Neuronal stem cell (in vitro differentiated cells): ENCODE data around the gene SMPD3.
A peak's percentile ranks its signal among the peaks of the same experiment; 100 is the strongest.

Experiments used
- DNase-seq: peaks from one replicate; pipeline ENCODE4 v3.0.0-alpha.2; 2013; ENCODE audit warnings: low spot score
- H2AFZ ChIP-seq: one replicate; pipeline ENCODE4 v1.6.1; 2013; ENCODE audit warnings: mild to moderate bottlenecking, low read length, inconsistent platforms
- H2AK5ac ChIP-seq: 2 replicates; pipeline ENCODE4 v1.6.1; 2013; ENCODE audit warnings: low read depth, mild to moderate bottlenecking, inconsistent platforms, low read length, moderate library complexity, mixed read lengths
- H2BK120ac ChIP-seq: 2 replicates; pipeline ENCODE4 v1.6.1; 2013; ENCODE audit warnings: low read depth, mild to moderate bottlenecking, inconsistent platforms, low read length, moderate library complexity, mixed read lengths
- H2BK12ac ChIP-seq: one replicate; pipeline ENCODE4 v1.6.1; 2013; ENCODE audit warnings: low read length, inconsistent platforms
- H2BK15ac ChIP-seq: 2 replicates; pipeline ENCODE4 v1.6.1; 2013; ENCODE audit warnings: mild to moderate bottlenecking, low read length, inconsistent platforms, mixed read lengths
- H2BK5ac ChIP-seq: one replicate; pipeline ENCODE4 v1.6.1; 2013; ENCODE audit warnings: inconsistent platforms, mild to moderate bottlenecking, low read length, moderate library complexity
- H3K14ac ChIP-seq: one replicate; pipeline ENCODE4 v1.6.1; 2013; ENCODE audit warnings: low read length, inconsistent platforms
- H3K18ac ChIP-seq: 2 replicates; pipeline ENCODE4 v1.6.1; 2013; ENCODE audit warnings: low read length, inconsistent platforms
- H3K23ac ChIP-seq: 2 replicates; pipeline ENCODE4 v1.6.1; 2013; ENCODE audit warnings: low read depth, mild to moderate bottlenecking, mixed read lengths, low read length, inconsistent platforms; ENCODE audit not compliant: poor library complexity
- H3K27ac ChIP-seq: replicated peaks from 3 replicates; pipeline ENCODE4 v1.5.1; 2013; ENCODE audit warnings: low read length, inconsistent platforms
- H3K27me3 ChIP-seq, 3 experiments: 2 replicates each; pipeline ENCODE4 v1.6.1; 2013; ENCODE audit warnings: low read length in 3 of 3, mild to moderate bottlenecking in 2 of 3, inconsistent platforms in 1 of 3, low read depth in 1 of 3, mixed read lengths in 1 of 3, moderate library complexity in 1 of 3; ENCODE audit not compliant: control insufficient read depth in 3 of 3, insufficient read depth in 3 of 3
- H3K36me3 ChIP-seq, 2 donors: replicated peaks in 1 of 2; 2 replicates each; pipeline ENCODE4 v1.6.1; 2013; ENCODE audit warnings: low read length in 2 of 2; ENCODE audit not compliant: control insufficient read depth in 2 of 2, insufficient read depth in 2 of 2
- H3K4ac ChIP-seq: 2 replicates; pipeline ENCODE4 v1.6.1; 2013; ENCODE audit warnings: inconsistent platforms, mild to moderate bottlenecking, low read length, moderate library complexity
- H3K4me1 ChIP-seq, 2 donors: 1 replicate in 1 of 2; 2 replicates in 1 of 2; pipeline ENCODE4 v1.6.1; 2013; ENCODE audit warnings: low read length in 2 of 2, low read depth in 1 of 2; ENCODE audit not compliant: control insufficient read depth in 2 of 2, insufficient read depth in 1 of 2
- H3K4me2 ChIP-seq: one replicate; pipeline ENCODE4 v1.6.1; 2013; ENCODE audit warnings: mild to moderate bottlenecking, low read length, inconsistent platforms; ENCODE audit not compliant: insufficient read depth, poor library complexity, severe bottlenecking
- H3K4me3 ChIP-seq, 2 donors: 2 replicates each; pipeline ENCODE4 v1.5.1; 2013; ENCODE audit warnings: low read length in 2 of 2, mild to moderate bottlenecking in 2 of 2, inconsistent platforms in 1 of 2, moderate library complexity in 1 of 2
- H3K79me1 ChIP-seq: one replicate; pipeline ENCODE4 v1.6.1; 2013; ENCODE audit warnings: low read depth, mild to moderate bottlenecking, inconsistent platforms, low read length, moderate library complexity
- H3K9ac ChIP-seq: one replicate; pipeline ENCODE4 v1.6.1; 2013; ENCODE audit warnings: mild to moderate bottlenecking, low read depth, low read length, inconsistent platforms; ENCODE audit not compliant: poor library complexity
- H3K9me3 ChIP-seq, 2 donors: replicated peaks in 1 of 2; 2 replicates each; pipeline versions ENCODE3 to v1.6.1; 2013; ENCODE audit warnings: low read length in 2 of 2, mild to moderate bottlenecking in 2 of 2, inconsistent platforms in 1 of 2, low read depth in 1 of 2, mixed read lengths in 1 of 2, moderate library complexity in 1 of 2; ENCODE audit not compliant: control insufficient read depth in 2 of 2, insufficient read depth in 1 of 2
- H4K8ac ChIP-seq: one replicate; pipeline ENCODE4 v1.6.1; 2013; ENCODE audit warnings: low read depth, mild to moderate bottlenecking, inconsistent platforms, low read length, moderate library complexity
- H4K91ac ChIP-seq: one replicate; pipeline ENCODE4 v1.6.1; 2013; ENCODE audit warnings: low read length, low read depth, mild to moderate bottlenecking, inconsistent platforms; ENCODE audit not compliant: poor library complexity
- WGBS, 2 donors: extraction: QIAGEN DNeasy Blood & Tissue Kit; methylation state at CpG; one replicate each; pipeline ENCODE4 v1.1.7; 2013; ENCODE audit warnings: missing lambda C conversion rate in 2 of 2, mixed read lengths in 1 of 2; ENCODE audit not compliant: insufficient read length in 2 of 2, insufficient replicate concordance in 1 of 2; ENCODE audit errors: extremely low coverage in 2 of 2; 5-methylcytosine and 5-hydroxymethylcytosine counted together

The SMPD3 gene

GRCh38 chr16:68359398-68360191, 88.7 kb downstream of the SMPD3 start:
- no peak overlapping the region for H3K27ac ChIP-seq
- no peak overlapping the region for H3K4me2 ChIP-seq
- peak overlapping the region; percentile 48 for H3K18ac ChIP-seq
- H4K91ac ChIP-seq = no peak overlapping the region
- no peak overlapping the region for H2BK15ac ChIP-seq
- H2BK12ac ChIP-seq = peak overlapping the region; percentile 41
- peak overlapping the region; percentile 75 for H2BK5ac ChIP-seq
- H3K36me3 ChIP-seq = peaks cover 19 to 42% of the 10 kb centered on the region in 2 donors
- H2AK5ac ChIP-seq = no peak overlapping the region
- no peak for DNase-seq
- H3K4ac ChIP-seq = no peak overlapping the region
- peak overlapping the region; percentile 56 for H3K14ac ChIP-seq
- H3K9me3 ChIP-seq = no peaks in the 10 kb centered on the region
- no CpG with 5 or more reads among the region's 23 CpGs for WGBS, 2 donors
- H3K79me1 ChIP-seq = peaks cover 3% of the 10 kb centered on the region
- peak overlapping the region; percentile 65 for H3K23ac ChIP-seq
- H3K27me3 ChIP-seq = no peaks in the 10 kb centered on the region
- peak overlapping the region; percentile 17 for H4K8ac ChIP-seq
- H3K9ac ChIP-seq = no peak overlapping the region
- H2AFZ ChIP-seq = no peak overlapping the region
- peaks cover 5 to 8% of the 10 kb centered on the region in 2 donors for H3K4me1 ChIP-seq
- H2BK120ac ChIP-seq = no peak overlapping the region
- no peak overlapping the region for H3K4me3 ChIP-seq

GRCh38 chr16:68358951-68359350, 89.4 kb downstream of the SMPD3 start:
- Histone ChIP-seq H3K14ac (no peak overlapping the region), H4K8ac (no peak overlapping the region), H3K4me1 (peaks cover under 1 to 2% of the 10 kb centered on the region in 2 donors), H3K79me1 (peaks cover 3% of the 10 kb centered on the region), H2AK5ac (no peak overlapping the region), H4K91ac (no peak overlapping the region), H2BK15ac (no peak overlapping the region), H2BK12ac (no peak overlapping the region), H3K9ac (no peak overlapping the region), H3K4me3 (no peak overlapping the region), H3K4ac (no peak overlapping the region), H2BK5ac (peak overlapping the region; percentile 75), H2AFZ (no peak overlapping the region), H3K27me3 (no peaks in the 10 kb centered on the region), H3K36me3 (peaks cover 21 to 48% of the 10 kb centered on the region in 2 donors), H3K23ac (peak overlapping the region; percentile 65), H3K27ac (no peak overlapping the region), H3K18ac (no peak overlapping the region), H3K4me2 (no peak overlapping the region), H2BK120ac (no peak overlapping the region), H3K9me3 (no peaks in the 10 kb centered on the region)
- DNase-seq = no peak
- WGBS, 2 donors = no CpG with 5 or more reads among the region's 13 CpGs

GRCh38 chr16:68357923-68358322, 90.4 kb downstream of the SMPD3 start:
- Histone ChIP-seq H3K14ac (no peak overlapping the region), H4K91ac (no peak overlapping the region), H2BK12ac (no peak overlapping the region), H3K9me3 (no peaks in the 10 kb centered on the region), H2BK120ac (no peak overlapping the region), H3K4me3 (peak overlapping the region in 1 of 2 donors; percentile 33), H2AFZ (no peak overlapping the region), H3K4ac (no peak overlapping the region), H3K79me1 (peaks cover 3% of the 10 kb centered on the region), H3K27me3 (no peaks in the 10 kb centered on the region), H3K4me1 (no peaks in the 10 kb centered on the region), H3K18ac (no peak overlapping the region), H3K23ac (peak overlapping the region; percentile 55), H3K27ac (no peak overlapping the region), H3K4me2 (no peak overlapping the region), H4K8ac (peak overlapping the region; percentile 65), H3K36me3 (peaks cover 30 to 59% of the 10 kb centered on the region in 2 donors), H2AK5ac (no peak overlapping the region), H3K9ac (peak overlapping the region; percentile 21), H2BK15ac (no peak overlapping the region), H2BK5ac (no peak overlapping the region)
- DNase-seq = no peak
- WGBS, 2 donors = no CpG with 5 or more reads among the region's 11 CpGs

GRCh38 chr16:68357521-68357922, 90.8 kb downstream of the SMPD3 start:
- Histone ChIP-seq H3K36me3 (peaks cover 32 to 63% of the 10 kb centered on the region in 2 donors), H3K27me3 (no peaks in the 10 kb centered on the region), H2BK120ac (no peak overlapping the region), H3K23ac (peak overlapping the region; percentile 55), H3K4ac (no peak overlapping the region), H2BK12ac (no peak overlapping the region), H2AK5ac (no peak overlapping the region), H2BK15ac (no peak overlapping the region), H4K8ac (peak overlapping the region; percentile 65), H3K27ac (no peak overlapping the region), H3K18ac (no peak overlapping the region), H2BK5ac (no peak overlapping the region), H4K91ac (no peak overlapping the region), H3K4me3 (peak overlapping the region in 1 of 2 donors; percentile 33), H3K9ac (no peak overlapping the region), H3K4me2 (no peak overlapping the region), H3K9me3 (no peaks in the 10 kb centered on the region), H3K4me1 (no peaks in the 10 kb centered on the region), H3K79me1 (peaks cover 3% of the 10 kb centered on the region), H3K14ac (no peak overlapping the region), H2AFZ (no peak overlapping the region)
- no peak for DNase-seq
- WGBS, 2 donors = no CpG with 5 or more reads among the region's 9 CpGs
